ENCODE data around the gene CDSN. TPM values are rescaled to one million over a fixed set of nuclear protein-coding genes. Genes with fewer than 3 reads are reported as not detected.

CDSN gene
- total RNA-seq, 6 experiments from 2014 or later = not detected

DNA sequence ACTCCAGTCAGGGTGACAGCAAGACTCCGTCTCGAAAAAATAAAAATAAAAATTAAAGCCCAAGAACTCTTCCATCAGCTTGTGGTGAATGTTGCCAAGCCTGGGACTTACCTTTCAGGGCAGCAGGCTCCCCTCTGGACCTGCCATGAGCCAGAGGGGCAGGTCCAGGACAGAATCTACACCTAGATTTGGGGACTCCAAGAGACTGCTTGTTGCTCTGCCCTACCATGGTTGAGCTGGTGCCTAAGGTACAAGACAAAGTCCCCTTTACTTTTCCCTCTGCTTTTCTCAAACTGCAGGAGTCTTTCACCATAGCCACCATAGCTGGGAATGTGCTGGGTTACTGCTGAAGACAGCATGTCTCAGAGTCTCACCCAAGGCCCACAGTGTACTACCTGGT, 17.1 kb downstream of the CDSN start:
- H3K4me1 Mint-ChIP-seq (ENCODE audit: low read depth) = no peaks in the 10 kb centered on the region
- no peaks in the 10 kb centered on the region for H3K36me3 Mint-ChIP-seq (ENCODE audit: low read depth)
- H3K9me3 Mint-ChIP-seq = no peaks in the 10 kb centered on the region
- no peak overlapping the region for H3K27ac Mint-ChIP-seq
- TF ChIP-seq, protein P1, sequence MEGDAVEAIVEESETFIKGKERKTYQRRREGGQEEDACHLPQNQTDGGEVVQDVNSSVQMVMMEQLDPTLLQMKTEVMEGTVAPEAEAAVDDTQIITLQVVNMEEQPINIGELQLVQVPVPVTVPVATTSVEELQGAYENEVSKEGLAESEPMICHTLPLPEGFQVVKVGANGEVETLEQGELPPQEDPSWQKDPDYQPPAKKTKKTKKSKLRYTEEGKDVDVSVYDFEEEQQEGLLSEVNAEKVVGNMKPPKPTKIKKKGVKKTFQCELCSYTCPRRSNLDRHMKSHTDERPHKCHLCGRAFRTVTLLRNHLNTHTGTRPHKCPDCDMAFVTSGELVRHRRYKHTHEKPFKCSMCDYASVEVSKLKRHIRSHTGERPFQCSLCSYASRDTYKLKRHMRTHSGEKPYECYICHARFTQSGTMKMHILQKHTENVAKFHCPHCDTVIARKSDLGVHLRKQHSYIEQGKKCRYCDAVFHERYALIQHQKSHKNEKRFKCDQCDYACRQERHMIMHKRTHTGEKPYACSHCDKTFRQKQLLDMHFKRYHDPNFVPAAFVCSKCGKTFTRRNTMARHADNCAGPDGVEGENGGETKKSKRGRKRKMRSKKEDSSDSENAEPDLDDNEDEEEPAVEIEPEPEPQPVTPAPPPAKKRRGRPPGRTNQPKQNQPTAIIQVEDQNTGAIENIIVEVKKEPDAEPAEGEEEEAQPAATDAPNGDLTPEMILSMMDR (IDR thresholded peaks at IDR 0.05) = no peak
- peaks cover 10% of the 10 kb centered on the region for H3K27me3 Mint-ChIP-seq (ENCODE audit: insufficient read depth)
- DNase-seq = no peak
- no peak overlapping the region for H3K4me3 Mint-ChIP-seq

DNA sequence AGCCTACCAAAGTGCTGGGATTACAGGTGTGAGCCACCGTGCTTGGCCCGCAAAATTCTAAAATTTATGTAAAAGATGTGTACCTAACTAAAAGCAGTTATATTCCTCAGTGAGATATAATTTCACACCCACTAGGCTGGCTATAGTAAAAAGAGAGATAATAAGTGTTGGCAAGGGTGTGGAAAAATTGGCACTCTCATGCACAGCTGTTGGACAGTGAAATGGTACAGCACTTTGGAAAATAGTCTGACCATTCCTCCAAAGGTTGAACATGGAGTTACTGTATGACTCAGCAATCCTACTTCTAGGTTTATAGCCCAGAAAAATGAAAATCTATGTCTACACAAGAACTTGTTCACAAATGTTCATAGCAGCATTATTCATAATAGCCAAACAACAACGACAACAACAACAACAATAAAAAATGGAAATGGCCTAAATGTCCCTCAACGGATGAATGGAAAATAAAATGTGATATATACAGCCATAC, 21.8 kb downstream of the CDSN start:
- H3K4me3 Mint-ChIP-seq = no peak overlapping the region
- H3K36me3 Mint-ChIP-seq (ENCODE audit: low read depth) = no peaks in the 10 kb centered on the region
- H3K27ac Mint-ChIP-seq = no peak overlapping the region
- H3K9me3 Mint-ChIP-seq = no peaks in the 10 kb centered on the region
- TF ChIP-seq, protein P1 (IDR thresholded peaks at IDR 0.05) = no peak
- peaks cover 5% of the 10 kb centered on the region for H3K27me3 Mint-ChIP-seq (ENCODE audit: insufficient read depth)
- H3K4me1 Mint-ChIP-seq (ENCODE audit: low read depth) = peaks cover 15% of the 10 kb centered on the region
- DNase-seq = no peak

- no peak overlapping the region for H3K27ac Mint-ChIP-seq
- peaks cover 5% of the 10 kb centered on the region for H3K27me3 Mint-ChIP-seq (ENCODE audit: insufficient read depth)
- H3K4me3 Mint-ChIP-seq = no peak overlapping the region
- H3K9me3 Mint-ChIP-seq = no peaks in the 10 kb centered on the region
- no peak for DNase-seq
- H3K4me1 Mint-ChIP-seq (ENCODE audit: low read depth) = peaks cover 15% of the 10 kb centered on the region
- no peaks in the 10 kb centered on the region for H3K36me3 Mint-ChIP-seq (ENCODE audit: low read depth)
- TF ChIP-seq, protein P1 (IDR thresholded peaks at IDR 0.05) = no peak
Observed at GRCh38 chr6:31096656-31097055, 23.6 kb downstream of the CDSN start.

GRCh38 chr6:31096215-31096614, 24.0 kb downstream of the CDSN start:
- Mint-ChIP-seq H3K9me3 (no peaks in the 10 kb centered on the region), H3K36me3 (ENCODE audit: low read depth) (no peaks in the 10 kb centered on the region), H3K27me3 (ENCODE audit: insufficient read depth) (peaks cover 5% of the 10 kb centered on the region), H3K4me3 (no peak overlapping the region), H3K27ac (no peak overlapping the region), H3K4me1 (ENCODE audit: low read depth) (peaks cover 15% of the 10 kb centered on the region)
- TF ChIP-seq, protein P1 (IDR thresholded peaks at IDR 0.05) = no peak
- no peak for DNase-seq

DNA sequence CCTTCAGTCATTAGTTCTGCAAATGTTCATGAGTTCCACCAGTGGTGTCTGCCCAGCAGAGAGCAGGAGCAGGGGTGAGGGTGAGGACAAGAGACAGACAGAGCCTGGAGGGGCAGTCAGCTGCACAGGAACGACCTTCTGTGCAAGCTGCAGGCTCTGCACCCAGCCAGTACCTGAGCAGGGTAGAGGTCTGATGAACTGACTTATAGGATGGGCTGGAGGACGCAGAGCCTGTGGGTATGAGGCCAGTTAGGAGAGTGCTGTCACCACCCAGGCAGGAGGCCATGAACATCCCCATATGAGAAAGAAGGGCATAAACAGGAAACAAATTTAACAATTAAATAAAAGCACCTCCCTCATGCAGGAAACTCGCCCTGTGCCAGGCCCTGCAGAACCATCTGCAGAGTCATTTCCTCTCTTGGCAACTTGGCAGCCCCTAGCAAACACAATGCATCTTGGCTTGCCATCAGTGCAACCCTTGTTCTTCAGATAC, 25.8 kb downstream of the CDSN start:
- peaks cover 15% of the 10 kb centered on the region for H3K4me1 Mint-ChIP-seq (ENCODE audit: low read depth)
- H3K9me3 Mint-ChIP-seq = no peaks in the 10 kb centered on the region
- H3K36me3 Mint-ChIP-seq (ENCODE audit: low read depth) = no peaks in the 10 kb centered on the region
- no peak overlapping the region for H3K27ac Mint-ChIP-seq
- H3K27me3 Mint-ChIP-seq (ENCODE audit: insufficient read depth) = peaks cover 2% of the 10 kb centered on the region
- TF ChIP-seq, protein P1 (IDR thresholded peaks at IDR 0.05) = no peak
- no peak overlapping the region for H3K4me3 Mint-ChIP-seq
- no peak for DNase-seq
